H9 (cell line): ENCODE data around the gene TMEM156. TPM values are rescaled to one million over a fixed set of nuclear protein-coding genes. Genes with fewer than 3 reads are reported as not detected.
A peak's percentile ranks its signal among the peaks of the same experiment; 100 is the strongest.

ENCODE experiments used
- DNase-seq: peaks from one replicate; pipeline ENCODE4 v3.0.0-alpha.2; 2017
- H2AFZ ChIP-seq: one replicate; pipeline ENCODE4 v1.6.1; 2013; ENCODE audit warnings: mild to moderate bottlenecking, low read length, control low read depth, moderate library complexity
- H2AK5ac ChIP-seq: 2 replicates; pipeline ENCODE4 v1.6.1; 2013; ENCODE audit warnings: low read length, control low read depth, mixed read lengths; ENCODE audit not compliant: insufficient read length
- H2BK120ac ChIP-seq: one replicate; pipeline ENCODE4 v1.6.1; 2013; ENCODE audit warnings: low read depth, mild to moderate bottlenecking, low read length, control low read depth, inconsistent platforms; ENCODE audit not compliant: poor library complexity, severe bottlenecking
- H2BK12ac ChIP-seq: 2 replicates; pipeline ENCODE4 v1.6.1; 2013; ENCODE audit warnings: low read length, control low read depth, mixed read lengths, low read depth; ENCODE audit not compliant: insufficient read length
- H2BK15ac ChIP-seq: 2 replicates; pipeline ENCODE4 v1.6.1; 2013; ENCODE audit warnings: low read depth, low read length, control low read depth
- H2BK20ac ChIP-seq: one replicate; pipeline ENCODE4 v1.6.1; 2013; ENCODE audit warnings: low read depth, mild to moderate bottlenecking, low read length, control low read depth, inconsistent platforms; ENCODE audit not compliant: poor library complexity, severe bottlenecking
- H2BK5ac ChIP-seq: 2 replicates; pipeline ENCODE4 v1.6.1; 2013; ENCODE audit warnings: low read length, control low read depth, mixed read lengths; ENCODE audit not compliant: insufficient read length
- H3K14ac ChIP-seq: 2 replicates; pipeline ENCODE4 v1.6.1; 2013; ENCODE audit warnings: low read length, control low read depth; ENCODE audit not compliant: insufficient read depth
- H3K18ac ChIP-seq: 2 replicates; pipeline ENCODE4 v1.6.1; 2013; ENCODE audit warnings: low read depth, mild to moderate bottlenecking, mixed read lengths, low read length, control low read depth; ENCODE audit not compliant: insufficient read length
- H3K23ac ChIP-seq: 2 replicates; pipeline ENCODE4 v1.6.1; 2013; ENCODE audit warnings: low read length, control low read depth, mixed read lengths, low read depth; ENCODE audit not compliant: insufficient read length
- H3K23me2 ChIP-seq: 2 replicates; pipeline ENCODE4 v1.6.1; 2013; ENCODE audit warnings: low read depth, mild to moderate bottlenecking, mixed read lengths, low read length, control low read depth; ENCODE audit not compliant: insufficient read length, poor library complexity, severe bottlenecking
- H3K27ac ChIP-seq: 2 replicates; pipeline ENCODE4 v1.5.1; 2013; ENCODE audit warnings: low read length, control low read depth, mixed read lengths, low read depth; ENCODE audit not compliant: insufficient read length
- H3K27me3 ChIP-seq: 2 replicates; pipeline ENCODE4 v1.6.1; 2013; ENCODE audit warnings: low read length, control low read depth, inconsistent platforms; ENCODE audit not compliant: insufficient read depth
- H3K4ac ChIP-seq: 2 replicates; pipeline ENCODE4 v1.6.1; 2013; ENCODE audit warnings: low read depth, mild to moderate bottlenecking, control low read depth, inconsistent platforms, low read length, moderate library complexity
- H3K4me1 ChIP-seq: 2 replicates; pipeline ENCODE4 v1.6.1; 2013; ENCODE audit warnings: low read length, control low read depth, inconsistent platforms; ENCODE audit not compliant: insufficient read depth
- H3K4me2 ChIP-seq: 2 replicates; pipeline ENCODE4 v1.6.1; 2013; ENCODE audit warnings: low read length, control low read depth, mixed read lengths; ENCODE audit not compliant: insufficient read length, insufficient read depth
- H3K56ac ChIP-seq: 2 replicates; pipeline ENCODE4 v1.6.1; 2013; ENCODE audit warnings: low read depth, mild to moderate bottlenecking, mixed read lengths, low read length, control low read depth; ENCODE audit not compliant: insufficient read length
- H3K79me1 ChIP-seq: 2 replicates; pipeline ENCODE4 v1.6.1; 2013; ENCODE audit warnings: low read depth, mild to moderate bottlenecking, moderate library complexity, low read length, control low read depth, inconsistent platforms; ENCODE audit not compliant: insufficient read depth, poor library complexity, severe bottlenecking
- H3K79me2 ChIP-seq: 2 replicates; pipeline ENCODE4 v1.6.1; 2013; ENCODE audit warnings: low read length, control low read depth, inconsistent platforms; ENCODE audit not compliant: insufficient read depth
- H3K9ac ChIP-seq: 2 replicates; pipeline ENCODE4 v1.6.1; 2013; ENCODE audit warnings: low read length, control low read depth, mixed read lengths; ENCODE audit not compliant: insufficient read length; ENCODE audit errors: extremely low read depth
- H3K9me3 ChIP-seq: one replicate; pipeline ENCODE4 v1.6.1; 2013; ENCODE audit warnings: low read depth, low read length, inconsistent platforms; ENCODE audit not compliant: control insufficient read depth
- H3T11ph ChIP-seq: one replicate; pipeline ENCODE4 v1.6.1; 2013; ENCODE audit warnings: mild to moderate bottlenecking, low read length, control low read depth, inconsistent platforms
- H4K20me1 ChIP-seq: one replicate; pipeline ENCODE4 v1.6.1; 2013; ENCODE audit not compliant: control insufficient read depth, insufficient read length, insufficient read depth
- H4K5ac ChIP-seq: 2 replicates; pipeline ENCODE4 v1.6.1; 2013; ENCODE audit warnings: low read depth, mild to moderate bottlenecking, mixed read lengths, low read length, control low read depth; ENCODE audit not compliant: insufficient read length
- H4K8ac ChIP-seq: replicated peaks from 2 replicates; pipeline ENCODE4 v1.6.1; 2013; ENCODE audit warnings: low read length, control low read depth, mixed read lengths, low read depth; ENCODE audit not compliant: insufficient read length
- H4K91ac ChIP-seq: 2 replicates; pipeline ENCODE4 v1.6.1; 2013; ENCODE audit warnings: low read depth, mild to moderate bottlenecking, moderate library complexity, mixed read lengths, low read length, control low read depth; ENCODE audit not compliant: insufficient read length
- H3K27ac Mint-ChIP-seq, 3 experiments: 2 replicates in 2 of 3; 3 replicates in 1 of 3; pipeline ENCODE4 v1.8.0; 2020 to 2021; ENCODE audit warnings: mixed read lengths in 3 of 3, mild to moderate bottlenecking in 1 of 3, moderate library complexity in 1 of 3
- H3K27me3 Mint-ChIP-seq: 2 replicates; pipeline ENCODE4 v1.8.0; 2021; ENCODE audit warnings: low read depth, mild to moderate bottlenecking, moderate library complexity, mixed read lengths
- H3K36me3 Mint-ChIP-seq, 3 experiments: 2 replicates in 2 of 3; 3 replicates in 1 of 3; pipeline ENCODE4 v1.8.0; 2020 to 2021; ENCODE audit warnings: low read depth in 3 of 3, mixed read lengths in 3 of 3; ENCODE audit not compliant: insufficient read depth in 1 of 3
- H3K4me1 Mint-ChIP-seq, 2 experiments: 2 replicates each; pipeline ENCODE4 v1.8.0; 2020; ENCODE audit warnings: mixed read lengths in 2 of 2
- H3K4me3 Mint-ChIP-seq, 2 experiments: 2 replicates in 1 of 2; 3 replicates in 1 of 2; pipeline ENCODE4 v1.8.0; 2020 to 2021; ENCODE audit warnings: mild to moderate bottlenecking in 2 of 2, mixed read lengths in 2 of 2, moderate library complexity in 1 of 2
- H3K9me3 Mint-ChIP-seq, 2 experiments: 2 replicates in 1 of 2; 3 replicates in 1 of 2; pipeline ENCODE4 v1.8.0; 2020; ENCODE audit warnings: mild to moderate bottlenecking in 2 of 2, mixed read lengths in 2 of 2, moderate library complexity in 1 of 2
- CTCF ChIP-seq: fragments of 200-600 bp; sonication (generic); conservative IDR thresholded peaks from 3 replicates; pipeline ENCODE4 v1.8.0; 2021; ENCODE audit warnings: antibody characterized with exemption, mild to moderate bottlenecking
- WGBS: extraction: QIAGEN DNeasy Blood & Tissue Kit; methylation state at CpG from one replicate; pipeline ENCODE4 v1.1.7; 2013; ENCODE audit warnings: missing lambda C conversion rate, low lambda C conversion rate, mixed read lengths; ENCODE audit not compliant: insufficient read length; ENCODE audit errors: extremely low coverage; 5-methylcytosine and 5-hydroxymethylcytosine counted together
- total RNA-seq: library from RNA; stranded (reverse); gene quantifications from 2 replicates; pipeline ENCODE4 v1.2.1, GENCODE V29; 2021

Gene TMEM156
- total RNA-seq, 1 experiment from 2014 or later = not detected

GRCh38 chr4:39068907-39069306, 36.7 kb upstream of the TMEM156 start:
- no peak overlapping the region for H3K56ac ChIP-seq
- H3K4me2 ChIP-seq = no peak overlapping the region
- H2BK12ac ChIP-seq = no peak overlapping the region
- no peaks in the 10 kb centered on the region for H3K23me2 ChIP-seq
- H2AK5ac ChIP-seq = peak overlapping the region; percentile 89
- no peak overlapping the region for H3K18ac ChIP-seq
- no peak overlapping the region for H3K9ac ChIP-seq
- H2AFZ ChIP-seq = no peak overlapping the region
- peaks cover 2% of the 10 kb centered on the region for H4K20me1 ChIP-seq
- H3K79me2 ChIP-seq = no peaks in the 10 kb centered on the region; the same call in 1 of the 2 replicates
- H3K9me3 ChIP-seq = no peaks in the 10 kb centered on the region
- no peak overlapping the region for H2BK20ac ChIP-seq
- no peak overlapping the region for H3K23ac ChIP-seq
- Mint-ChIP-seq H3K4me3 (no peak overlapping the region), H3K9me3 (no peaks in the 10 kb centered on the region), H3K36me3 (no peaks in the 10 kb centered on the region), H3K4me1 (peaks cover 0 to 12% of the 10 kb centered on the region in 2 experiments; a peak in 2 of 4 replicates), H3K27me3 (no peaks in the 10 kb centered on the region), H3K27ac (no peak overlapping the region)
- no peak overlapping the region for H3K27ac ChIP-seq
- H2BK120ac ChIP-seq = no peak overlapping the region
- H3K4me1 ChIP-seq = no peaks in the 10 kb centered on the region
- TF ChIP-seq CTCF = no peak
- H4K5ac ChIP-seq = no peak overlapping the region
- no peaks in the 10 kb centered on the region for H3K79me1 ChIP-seq
- H4K8ac ChIP-seq = no peak overlapping the region
- H4K91ac ChIP-seq = no peak overlapping the region
- no peak overlapping the region for H2BK5ac ChIP-seq
- DNase-seq = no peak
- H3K4ac ChIP-seq = no peak overlapping the region
- no peaks in the 10 kb centered on the region for H3K27me3 ChIP-seq
- H3K14ac ChIP-seq = no peak overlapping the region
- WGBS = no CpG with 5 or more reads among the region's 3 CpGs
- H3T11ph ChIP-seq = no peak overlapping the region
- H2BK15ac ChIP-seq = no peak overlapping the region
